GM12864 (cell line): ENCODE measurements around the gene CLDN19.

Experiments used
- DNase-seq: peaks from one replicate; pipeline ENCODE4 v3.0.0-alpha.2; 2011; ENCODE audit warnings: low read depth
- H3K4me3 ChIP-seq: 2 replicates; pipeline ENCODE4 v1.5.1; 2011; ENCODE audit warnings: mild to moderate bottlenecking, low read depth, low read length, control low read depth
- TF ChIP-seq, protein P1 (sequence below): IDR thresholded peaks from 2 replicates; pipeline ENCODE4 v1.5.1; 2011; ENCODE audit warnings: low read depth, mild to moderate bottlenecking, moderate library complexity, low read length, control low read depth, inconsistent platforms; ENCODE audit errors: missing control alignments

The CLDN19 gene

DNA sequence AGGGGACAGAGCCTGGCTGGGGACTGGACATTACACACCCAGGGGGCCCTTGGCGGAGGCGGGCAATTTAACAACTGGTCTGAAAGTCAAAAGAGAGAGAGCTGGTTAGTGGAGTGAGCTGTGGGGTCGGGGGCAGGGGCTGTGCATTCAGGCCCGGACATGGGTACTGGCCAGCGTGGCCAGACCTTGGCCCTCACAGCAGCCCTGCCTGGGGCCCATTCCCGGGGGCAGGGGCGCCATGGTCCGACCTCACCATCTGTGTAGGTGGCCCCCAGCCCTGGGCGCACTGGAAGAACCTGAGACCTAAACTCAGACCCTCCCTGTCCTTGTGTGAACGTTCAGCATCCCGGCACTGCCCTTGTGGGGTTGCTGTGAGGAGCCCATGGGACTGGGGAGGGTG, 5.0 kb downstream of the CLDN19 start:
- H3K4me3 ChIP-seq: no peak overlapping the region
- TF ChIP-seq, protein P1, sequence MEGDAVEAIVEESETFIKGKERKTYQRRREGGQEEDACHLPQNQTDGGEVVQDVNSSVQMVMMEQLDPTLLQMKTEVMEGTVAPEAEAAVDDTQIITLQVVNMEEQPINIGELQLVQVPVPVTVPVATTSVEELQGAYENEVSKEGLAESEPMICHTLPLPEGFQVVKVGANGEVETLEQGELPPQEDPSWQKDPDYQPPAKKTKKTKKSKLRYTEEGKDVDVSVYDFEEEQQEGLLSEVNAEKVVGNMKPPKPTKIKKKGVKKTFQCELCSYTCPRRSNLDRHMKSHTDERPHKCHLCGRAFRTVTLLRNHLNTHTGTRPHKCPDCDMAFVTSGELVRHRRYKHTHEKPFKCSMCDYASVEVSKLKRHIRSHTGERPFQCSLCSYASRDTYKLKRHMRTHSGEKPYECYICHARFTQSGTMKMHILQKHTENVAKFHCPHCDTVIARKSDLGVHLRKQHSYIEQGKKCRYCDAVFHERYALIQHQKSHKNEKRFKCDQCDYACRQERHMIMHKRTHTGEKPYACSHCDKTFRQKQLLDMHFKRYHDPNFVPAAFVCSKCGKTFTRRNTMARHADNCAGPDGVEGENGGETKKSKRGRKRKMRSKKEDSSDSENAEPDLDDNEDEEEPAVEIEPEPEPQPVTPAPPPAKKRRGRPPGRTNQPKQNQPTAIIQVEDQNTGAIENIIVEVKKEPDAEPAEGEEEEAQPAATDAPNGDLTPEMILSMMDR: no peak
- no peak for DNase-seq

DNA sequence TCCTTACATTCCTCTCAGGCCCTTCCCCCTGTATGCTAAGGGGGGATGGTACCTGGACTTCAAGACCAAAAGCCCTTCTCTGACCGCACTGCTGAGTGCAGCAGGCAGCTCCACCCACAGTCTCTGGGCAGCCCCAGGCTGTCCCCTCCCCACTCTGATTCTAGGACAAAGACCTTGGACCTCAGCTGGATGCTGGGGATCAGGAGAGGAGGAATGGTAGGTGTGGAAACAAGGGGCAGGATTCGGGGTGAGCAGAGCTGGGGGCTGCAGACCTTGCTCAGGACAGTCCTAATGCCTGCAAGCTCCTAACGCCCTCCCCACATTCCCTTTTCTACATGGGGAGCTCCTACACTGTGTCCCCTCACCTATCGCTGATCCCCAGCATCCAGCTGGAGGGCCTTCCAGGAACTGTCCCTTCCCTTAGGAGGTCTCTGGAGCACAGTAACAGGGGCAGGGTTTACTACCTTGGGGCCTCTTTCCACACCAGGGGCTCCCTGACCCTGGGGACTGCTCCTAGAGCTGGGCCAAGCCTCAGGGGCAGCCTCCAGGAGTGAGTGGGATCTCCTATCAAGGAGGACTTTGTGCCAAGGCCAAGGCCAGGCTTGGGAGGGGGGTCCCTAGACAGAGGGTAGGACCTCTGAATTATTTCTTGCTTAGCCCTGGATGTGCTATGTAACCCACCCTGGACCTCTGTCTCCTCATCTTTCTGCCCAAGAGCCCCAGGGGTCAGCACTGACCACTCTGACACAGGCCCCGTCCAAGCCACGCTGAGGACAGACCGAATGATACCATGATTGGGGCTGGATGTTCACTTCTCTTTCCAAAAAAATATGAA, 5.6 kb downstream of the CLDN19 start:
- DNase-seq: no peak
- H3K4me3 ChIP-seq: no peak overlapping the region
- TF ChIP-seq, protein P1: no peak

DNA sequence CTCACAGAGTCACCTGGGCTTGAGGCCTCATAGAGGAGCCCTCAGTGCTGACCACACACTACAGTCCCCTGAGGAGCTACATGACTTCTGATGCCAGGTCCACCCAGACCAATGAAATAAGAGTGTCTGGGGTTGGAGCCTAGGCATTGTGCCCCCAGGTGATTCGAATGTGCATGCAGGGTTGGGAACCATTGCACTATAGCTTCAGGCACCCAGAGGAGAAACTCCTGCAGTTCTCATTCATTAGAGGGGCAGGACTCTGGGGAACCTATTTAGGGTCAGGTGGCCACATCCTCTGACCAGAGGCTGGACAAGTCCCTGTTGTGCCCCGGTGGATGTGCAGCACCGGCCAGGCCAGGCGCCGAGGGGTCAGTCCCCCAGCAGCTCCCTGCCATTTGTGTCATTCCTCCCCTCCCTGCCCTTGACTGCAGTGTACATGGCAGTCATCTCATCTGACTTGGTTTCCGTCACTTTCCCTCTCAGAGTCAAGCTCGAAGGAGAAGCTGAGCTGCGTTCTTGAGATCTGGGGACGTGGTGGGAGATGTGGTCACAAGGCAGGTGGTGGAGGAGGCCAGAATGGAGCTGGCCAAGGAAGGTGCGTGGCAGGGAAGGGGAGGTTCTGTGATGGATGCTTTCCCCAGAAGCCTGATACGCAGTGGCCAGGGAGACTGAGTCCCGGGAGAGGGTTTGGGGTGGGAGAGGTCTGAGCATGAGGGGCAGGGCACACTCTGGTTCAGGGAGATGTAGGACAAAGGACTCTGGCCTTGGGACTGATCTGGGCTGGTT, 6.4 kb downstream of the CLDN19 start:
- DNase-seq: no peak
- TF ChIP-seq, protein P1: no peak
- H3K4me3 ChIP-seq: no peak overlapping the region

DNA sequence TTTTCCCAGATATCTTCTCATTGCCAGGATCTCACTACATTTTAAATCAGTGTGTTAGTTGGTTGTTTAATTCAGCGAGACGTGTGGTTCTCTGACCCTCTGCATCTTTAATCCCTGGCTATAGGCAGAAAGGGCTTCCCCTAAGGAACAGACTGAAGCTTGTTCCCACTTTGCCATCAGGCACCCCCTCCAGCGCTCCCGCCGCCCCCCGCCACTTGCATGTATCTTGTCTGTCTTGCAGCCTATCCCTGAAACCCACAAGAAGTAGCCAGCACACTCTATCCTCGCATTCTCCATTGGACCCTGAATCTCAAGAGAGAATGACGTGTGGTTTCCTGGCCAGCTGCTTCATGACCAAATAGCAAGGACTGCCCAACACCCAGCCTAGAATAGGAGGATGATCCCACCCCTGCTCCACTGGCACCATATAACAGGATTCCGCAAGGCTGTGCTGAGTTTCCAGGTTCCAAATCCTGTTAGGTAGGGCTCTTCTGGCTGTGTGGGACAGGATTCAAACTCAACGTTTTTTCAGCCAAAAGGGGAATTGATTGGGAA, 7.8 kb downstream of the CLDN19 start:
- TF ChIP-seq, protein P1: no peak
- H3K4me3 ChIP-seq: no peak overlapping the region
- DNase-seq: no peak

DNA sequence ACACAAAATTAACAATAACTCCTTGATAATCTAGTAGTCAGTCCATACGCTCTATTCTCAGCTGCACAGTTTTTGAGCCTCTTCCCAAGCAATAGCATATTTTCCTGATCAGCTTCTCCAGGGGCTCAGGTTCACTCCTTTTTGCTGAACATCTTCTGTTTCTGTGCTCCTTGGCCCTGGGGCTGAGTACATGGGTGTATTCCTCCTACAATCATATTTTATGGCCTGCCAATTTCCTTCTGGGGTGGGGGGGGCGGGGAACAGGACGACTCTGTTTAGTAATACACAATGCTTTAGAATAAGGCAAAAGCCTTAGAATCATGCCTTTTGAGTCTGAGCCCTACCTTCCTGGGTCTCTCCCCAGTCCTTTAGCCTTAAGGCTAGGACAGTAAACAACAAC, 8.5 kb downstream of the CLDN19 start:
- DNase-seq: no peak
- H3K4me3 ChIP-seq: no peak overlapping the region
- TF ChIP-seq, protein P1: no peak

DNA sequence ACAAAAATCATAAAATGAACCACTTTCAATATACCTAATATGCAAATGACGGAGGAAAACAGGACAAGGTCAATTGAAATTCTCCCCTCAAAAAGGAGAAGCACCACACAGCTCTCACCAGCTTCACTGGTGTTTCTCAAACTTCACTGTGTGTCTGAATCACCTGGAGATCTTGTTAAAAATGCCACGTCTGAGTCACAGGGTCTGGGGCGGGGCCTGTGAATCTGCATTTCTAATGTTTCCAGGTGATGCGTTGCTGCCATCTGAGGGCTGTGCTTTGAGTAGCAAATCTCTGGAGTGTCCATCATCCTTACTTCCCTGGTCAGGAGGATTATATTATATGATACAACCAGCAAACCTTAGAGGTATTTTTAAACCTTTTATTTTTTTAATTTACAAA, 9.0 kb downstream of the CLDN19 start:
- no peak for DNase-seq
- H3K4me3 ChIP-seq: no peak overlapping the region
- TF ChIP-seq, protein P1: peak; percentile 20
